Calu3 (cell line): Measurements from ENCODE around the gene PRKG2. TPM values are rescaled to one million over a fixed set of nuclear protein-coding genes. Genes with fewer than 3 reads are reported as not detected.

Experiments used
- BruUV-seq: library from RNA; stranded (reverse); fragments of 400-500 nt; replicated peaks from 2 replicates; lab custom pipeline; 2021; lab: Mats Ljungman, UMichigan
- CTCF ChIA-PET: fragments of 300-600 bp; sonication (Branson Sonifier 250); formaldehyde crosslinking; loops from one replicate; lab custom pipeline; 2022; ENCODE audit warnings: antibody characterized with exemption; lab: Charles Lee
- DNase-seq: peaks from one replicate; pipeline ENCODE4 v3.0.0; 2022
- H3K27ac Mint-ChIP-seq: one replicate; pipeline ENCODE4 v1.8.0; 2022; ENCODE audit warnings: mixed read lengths; ENCODE audit not compliant: unreplicated experiment
- H3K27me3 Mint-ChIP-seq: one replicate; pipeline ENCODE4 v1.8.0; 2022; ENCODE audit warnings: mixed read lengths; ENCODE audit not compliant: unreplicated experiment
- H3K36me3 Mint-ChIP-seq: one replicate; pipeline ENCODE4 v1.8.0; 2022; ENCODE audit warnings: mild to moderate bottlenecking, moderate library complexity, mixed read lengths; ENCODE audit not compliant: insufficient read depth, unreplicated experiment
- H3K4me1 Mint-ChIP-seq: one replicate; pipeline ENCODE4 v1.8.0; 2022; ENCODE audit warnings: mild to moderate bottlenecking, low read depth, mixed read lengths; ENCODE audit not compliant: unreplicated experiment
- H3K4me3 Mint-ChIP-seq: one replicate; pipeline ENCODE4 v1.8.0; 2022; ENCODE audit warnings: mild to moderate bottlenecking, low read depth, moderate library complexity, mixed read lengths; ENCODE audit not compliant: unreplicated experiment
- H3K9me3 Mint-ChIP-seq: one replicate; pipeline ENCODE4 v1.8.0; 2022; ENCODE audit warnings: low read depth, mixed read lengths; ENCODE audit not compliant: unreplicated experiment
- CTCF ChIP-seq: fragments of 200-600 bp; IDR thresholded peaks from one replicate; pipeline ENCODE4 v1.8.0; 2022; ENCODE audit warnings: antibody characterized with exemption; ENCODE audit not compliant: unreplicated experiment
- intact Hi-C: fragments of 100-400 bp; cut with micrococcal nuclease; formaldehyde crosslinking; loops from one replicate; pipeline ENCODE4 v1.10.0; 2022; ENCODE audit not compliant: unreplicated experiment
- total RNA-seq: library from RNA; stranded (reverse); gene quantifications from 2 replicates; pipeline ENCODE4 v1.2.3, GENCODE V29; 2022

Gene PRKG2
- total RNA-seq, 1 experiment from 2014 or later: 0.76 TPM

GRCh38 chr4:81245218-81246009, 30.4 kb upstream of the PRKG2 start:
- no peaks in the 10 kb centered on the region for H3K9me3 Mint-ChIP-seq
- no peaks in the 10 kb centered on the region for H3K27me3 Mint-ChIP-seq
- BruUV-seq: no TSS peak
- H3K36me3 Mint-ChIP-seq: no peaks in the 10 kb centered on the region
- TF ChIP-seq CTCF: no peak
- H3K4me3 Mint-ChIP-seq: no peak overlapping the region
- no peak overlapping the region for H3K27ac Mint-ChIP-seq
- no peaks in the 10 kb centered on the region for H3K4me1 Mint-ChIP-seq
- CTCF ChIA-PET: no interaction called here
- DNase-seq: no peak
- intact Hi-C loops: no loop called here

- Mint-ChIP-seq H3K9me3 (peaks cover 2% of the 10 kb centered on the region), H3K27me3 (peaks cover 21% of the 10 kb centered on the region), H3K4me1 (no peaks in the 10 kb centered on the region), H3K36me3 (no peaks in the 10 kb centered on the region), H3K4me3 (no peak overlapping the region), H3K27ac (no peak overlapping the region)
- CTCF ChIA-PET: no interaction called here
- no peak for TF ChIP-seq CTCF
- no peak for DNase-seq
- intact Hi-C loops: no loop called here
- BruUV-seq: no TSS peak
Observed at GRCh38 chr4:81237791-81238190, 22.8 kb upstream of the PRKG2 start.

GRCh38 chr4:81235982-81236749, 21.1 kb upstream of the PRKG2 start:
- H3K27ac Mint-ChIP-seq: no peak overlapping the region
- H3K4me1 Mint-ChIP-seq: no peaks in the 10 kb centered on the region
- H3K27me3 Mint-ChIP-seq: peaks cover 21% of the 10 kb centered on the region
- H3K36me3 Mint-ChIP-seq: no peaks in the 10 kb centered on the region
- CTCF ChIA-PET: no interaction called here
- no peak for TF ChIP-seq CTCF
- no TSS peak for BruUV-seq
- intact Hi-C loops: no loop called here
- peaks cover 2% of the 10 kb centered on the region for H3K9me3 Mint-ChIP-seq
- DNase-seq: no peak
- no peak overlapping the region for H3K4me3 Mint-ChIP-seq

GRCh38 chr4:81227968-81228367, 12.9 kb upstream of the PRKG2 start:
- Mint-ChIP-seq H3K4me1 (no peaks in the 10 kb centered on the region), H3K36me3 (no peaks in the 10 kb centered on the region), H3K27ac (no peak overlapping the region), H3K4me3 (no peak overlapping the region), H3K9me3 (peaks cover 4% of the 10 kb centered on the region), H3K27me3 (peaks cover 11% of the 10 kb centered on the region)
- CTCF ChIA-PET: no interaction called here
- no peak for DNase-seq
- intact Hi-C loops: no loop called here
- no TSS peak for BruUV-seq
- no peak for TF ChIP-seq CTCF
